Activated CD8-positive, alpha-beta memory T cell treated with anti-CD3 and anti-CD28 coated beads for 48 hours (primary cell): ENCODE results near the gene KLHL29.

ENCODE experiments used
- DNase-seq, 3 experiments: peaks; one replicate each; pipeline ENCODE4 v3.0.0-alpha.2; 2020; ENCODE audit warnings: low read depth in 2 of 3, low spot score in 2 of 3

Gene KLHL29

DNA sequence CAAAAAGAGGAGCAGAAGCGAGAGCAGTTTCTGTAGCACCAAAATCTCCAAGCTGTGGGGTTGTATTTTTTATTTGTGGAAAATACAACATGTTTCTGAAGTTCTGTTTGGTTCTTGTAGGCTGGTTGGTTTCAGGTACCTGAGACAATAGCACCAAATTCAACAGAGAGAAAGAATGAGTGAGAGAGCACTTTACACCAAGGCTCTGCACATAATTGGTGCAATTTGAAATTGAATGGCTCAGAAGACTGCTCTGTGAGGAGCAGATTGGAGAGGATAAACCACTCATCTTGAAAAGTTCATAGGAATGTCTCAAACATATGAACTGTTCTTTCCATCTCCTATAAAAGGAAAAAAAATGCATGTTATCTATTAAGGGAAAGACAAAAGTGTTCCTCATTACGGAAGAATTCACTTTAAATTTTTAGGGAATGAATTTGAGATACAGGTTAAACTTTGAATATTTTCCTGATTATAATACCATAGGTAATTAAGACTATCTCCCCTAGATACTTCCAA lies 366.8 kb downstream of the KLHL29 start:
- no peak for DNase-seq

DNA sequence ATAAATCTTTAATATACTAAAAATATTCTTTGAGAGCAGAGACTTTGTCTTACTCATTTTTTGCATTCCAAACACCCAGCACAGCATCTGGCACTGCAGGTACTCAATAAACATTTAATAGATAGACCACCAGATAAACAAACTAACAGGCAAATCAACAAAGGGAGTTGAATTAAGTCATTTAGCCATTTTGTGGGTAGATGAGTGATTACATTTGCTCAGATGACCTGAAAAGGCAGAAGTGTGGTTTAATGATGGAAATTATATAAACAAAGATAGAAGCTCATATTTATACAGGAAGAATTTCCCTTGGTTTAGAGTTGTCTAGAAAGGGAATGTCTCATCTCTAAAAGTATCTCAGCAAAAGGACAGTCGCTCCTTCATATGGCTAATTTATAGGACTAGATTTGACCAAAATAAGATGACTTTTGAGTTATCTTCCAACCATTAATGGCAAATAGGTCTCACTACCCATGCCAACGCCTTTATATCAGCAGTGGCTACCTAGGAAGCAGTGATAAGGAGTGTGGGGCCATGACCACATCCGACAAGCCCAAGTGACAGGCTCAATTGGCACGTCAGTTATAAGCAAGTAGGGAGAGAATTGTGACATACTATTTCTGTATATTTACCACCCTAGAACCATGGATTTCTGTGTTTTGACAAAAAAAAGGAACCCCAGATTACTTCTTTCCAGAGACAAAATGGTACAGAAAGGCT lies 368.5 kb downstream of the KLHL29 start:
- no peak for DNase-seq

DNA sequence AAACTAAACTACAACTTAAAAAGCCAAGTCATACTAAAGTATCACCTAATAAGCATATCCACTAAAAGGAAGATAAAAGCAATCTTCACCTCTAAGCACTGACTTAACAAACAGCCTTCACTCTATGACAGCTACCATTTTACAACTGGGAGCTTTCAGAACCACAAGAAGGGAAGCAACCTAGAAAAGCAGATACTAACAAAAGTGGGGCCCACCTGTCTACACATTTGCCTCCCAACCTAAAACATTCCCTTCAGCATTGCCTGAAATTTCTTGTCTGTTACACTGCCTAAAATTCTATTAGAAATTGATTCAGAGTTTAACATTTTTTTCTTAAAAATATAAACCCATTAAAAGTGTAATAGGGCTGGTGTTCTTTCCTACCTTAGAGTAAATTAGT lies 370.0 kb downstream of the KLHL29 start:
- DNase-seq, result no peak

DNA sequence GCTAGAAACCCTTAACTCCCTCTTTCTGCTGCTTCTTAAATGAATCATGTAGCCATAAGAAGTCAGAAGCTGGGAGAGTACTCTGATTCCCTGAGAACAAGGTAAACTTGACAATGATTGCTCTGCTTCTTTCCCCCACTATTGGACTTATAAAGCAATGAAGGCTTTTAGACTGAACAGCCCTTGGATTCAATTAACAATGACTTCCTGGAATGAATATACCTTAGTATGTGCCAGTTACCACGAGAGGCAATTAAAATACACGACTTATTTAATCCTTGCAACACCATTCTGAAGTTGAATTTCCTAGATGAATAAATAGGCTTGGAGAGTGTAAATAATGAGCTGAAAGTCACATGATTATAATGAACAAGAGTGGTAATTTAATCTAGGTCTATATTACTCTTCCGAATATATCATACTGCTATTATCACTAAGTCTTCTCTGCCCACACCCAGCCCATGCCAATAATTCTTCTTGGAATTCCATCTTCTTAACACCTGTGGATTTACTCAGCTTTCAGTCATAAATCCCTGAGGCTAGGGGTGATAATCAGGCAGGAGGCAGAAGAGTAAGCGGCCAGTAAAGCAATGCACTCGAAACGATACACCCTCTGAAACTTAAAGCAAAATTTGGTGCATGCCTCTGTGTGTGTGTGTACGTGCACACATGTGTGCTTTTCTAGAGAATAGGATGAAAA lies 371.8 kb downstream of the KLHL29 start:
- no peak for DNase-seq

DNA sequence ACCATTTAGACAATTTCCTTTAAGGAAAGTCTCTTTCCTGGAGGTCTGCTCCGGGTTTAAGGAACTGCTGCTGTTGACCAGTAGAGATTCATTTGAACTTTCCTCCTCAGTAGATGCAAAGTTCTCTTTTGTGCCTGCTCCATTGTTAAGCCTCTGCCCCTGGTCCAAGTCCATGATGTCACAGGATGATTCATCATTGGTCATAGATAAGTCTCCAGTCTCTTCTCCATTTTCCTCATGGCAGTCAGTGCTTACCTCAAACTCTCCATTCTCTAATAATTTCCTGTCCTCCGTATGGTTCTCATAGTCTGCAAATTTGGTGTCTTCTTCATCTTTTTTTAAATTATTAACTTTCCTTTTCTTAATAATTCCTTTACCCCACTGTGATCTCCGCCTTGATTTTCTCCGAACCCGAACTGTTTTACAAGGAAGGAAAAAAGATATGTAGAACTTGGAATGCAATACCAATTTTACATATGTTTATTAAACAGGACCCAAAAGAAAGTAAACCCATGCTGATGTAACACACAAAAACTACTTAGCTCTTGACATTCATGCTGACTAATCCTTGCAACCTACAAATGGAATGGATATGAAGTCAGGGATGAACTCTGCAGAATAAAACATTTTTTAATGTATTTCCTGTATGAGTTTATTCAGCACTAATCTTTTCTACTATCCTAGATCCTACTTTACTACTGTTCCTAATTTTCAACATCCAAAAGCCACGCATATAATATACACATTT lies 372.9 kb downstream of the KLHL29 start:
- no peak for DNase-seq
